Islet of Langerhans (tissue), 1 donor: ENCODE results near the gene UBE2V1.
"Not testable (repeated sequence)": the region's sequence is repeated elsewhere in the genome, so short reads cannot be mapped to it uniquely, and the experiment has no call there.

Experiments
- FAIRE-seq: peaks from one replicate; lab custom pipeline; 2011; peaks lifted over from hg19 to GRCh38; lab: Jason Lieb, UNC

Gene UBE2V1

GRCh38 chr20:50137702-50138101 lies 24.8 kb upstream of the UBE2V1 start:
- FAIRE-seq, result not testable (repeated sequence)

GRCh38 chr20:50136822-50137599 lies 24.1 kb upstream of the UBE2V1 start:
- FAIRE-seq, result no peak

- FAIRE-seq, result not testable (repeated sequence)
These were observed 22.2 kb upstream of the UBE2V1 start for GRCh38 chr20:50135157-50135556.

GRCh38 chr20:50133474-50134217 lies 20.7 kb upstream of the UBE2V1 start:
- FAIRE-seq, result no peak

GRCh38 chr20:50133041-50133440 lies 20.1 kb upstream of the UBE2V1 start:
- FAIRE-seq, result no peak

GRCh38 chr20:50130995-50131394 lies 18.0 kb upstream of the UBE2V1 start:
- FAIRE-seq, result no peak

- FAIRE-seq, result no peak
These were observed 17.4 kb upstream of the UBE2V1 start for GRCh38 chr20:50130356-50130723.

- no peak for FAIRE-seq
These were observed 16.9 kb upstream of the UBE2V1 start for GRCh38 chr20:50129662-50130355.

GRCh38 chr20:50128520-50128905 lies 15.6 kb upstream of the UBE2V1 start:
- FAIRE-seq, result no peak

GRCh38 chr20:50127587-50128519 lies 14.9 kb upstream of the UBE2V1 start:
- no peak for FAIRE-seq

- FAIRE-seq, result no peak
These were observed 13.7 kb upstream of the UBE2V1 start for GRCh38 chr20:50126662-50127061.

GRCh38 chr20:50125279-50125678 lies 12.3 kb upstream of the UBE2V1 start:
- FAIRE-seq, result no peak

GRCh38 chr20:50124496-50124895 lies 11.5 kb upstream of the UBE2V1 start:
- no peak for FAIRE-seq

- no peak for FAIRE-seq
These were observed 10.5 kb upstream of the UBE2V1 start for GRCh38 chr20:50123418-50123817.

- no peak for FAIRE-seq
These were observed 9.8 kb upstream of the UBE2V1 start for GRCh38 chr20:50122763-50123162.

GRCh38 chr20:50121858-50122271 lies 8.9 kb upstream of the UBE2V1 start:
- FAIRE-seq, result no peak

- FAIRE-seq, result no peak
These were observed 8.2 kb upstream of the UBE2V1 start for GRCh38 chr20:50120935-50121693.

GRCh38 chr20:50118203-50118602 lies 5.3 kb upstream of the UBE2V1 start:
- FAIRE-seq, result no peak

GRCh38 chr20:50116368-50116999 lies 3.5 kb upstream of the UBE2V1 start:
- FAIRE-seq, result no peak

- no peak for FAIRE-seq
These were observed 2.8 kb upstream of the UBE2V1 start for GRCh38 chr20:50115591-50116367.
